NCI-H524 (cell line): ENCODE measurements around the gene RRN3.
"Not testable (repeated sequence)": the region's sequence is repeated elsewhere in the genome, so short reads cannot be mapped to it uniquely, and the experiment has no call there.

Experiments used
- DNase-seq, 2 experiments: peaks; one replicate each; lab custom pipeline; 2025; lab: John Stamatoyannopoulos, UW

The RRN3 gene

DNA sequence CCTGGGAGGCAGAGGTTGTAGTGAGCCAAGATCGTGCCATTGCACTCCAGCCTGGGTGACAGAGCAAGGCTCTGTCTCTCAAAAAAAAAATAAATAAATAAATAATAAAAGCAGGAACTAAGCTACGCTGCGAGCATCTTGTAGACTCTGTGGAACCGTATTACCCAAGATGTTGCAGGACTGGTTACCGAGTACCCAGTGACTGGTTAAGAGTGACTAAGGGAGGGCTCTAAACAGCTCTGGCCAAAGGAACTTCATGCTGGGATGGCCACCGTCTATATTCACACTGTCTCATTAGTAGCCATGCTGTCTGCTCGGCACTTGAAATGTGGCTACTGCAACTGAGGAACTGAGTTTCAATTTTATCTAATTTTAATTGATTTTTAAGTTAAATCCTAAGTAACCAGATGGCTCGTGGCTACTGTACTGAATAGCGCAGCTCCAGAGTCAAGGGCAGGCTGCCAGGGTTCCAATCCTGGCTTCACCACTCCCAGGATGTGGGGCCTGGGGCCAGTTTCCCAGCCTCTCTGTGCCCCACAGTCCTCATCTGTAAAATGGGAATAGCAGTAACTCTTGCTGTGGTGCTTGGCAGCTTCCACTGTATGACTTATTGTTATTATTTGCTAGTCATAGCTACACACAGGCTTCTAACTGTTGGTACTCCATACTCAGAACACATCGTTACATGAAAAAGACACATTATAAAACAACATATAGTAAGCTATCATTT is 41.2 kb downstream of the RRN3 start:
- no peak for DNase-seq

DNA sequence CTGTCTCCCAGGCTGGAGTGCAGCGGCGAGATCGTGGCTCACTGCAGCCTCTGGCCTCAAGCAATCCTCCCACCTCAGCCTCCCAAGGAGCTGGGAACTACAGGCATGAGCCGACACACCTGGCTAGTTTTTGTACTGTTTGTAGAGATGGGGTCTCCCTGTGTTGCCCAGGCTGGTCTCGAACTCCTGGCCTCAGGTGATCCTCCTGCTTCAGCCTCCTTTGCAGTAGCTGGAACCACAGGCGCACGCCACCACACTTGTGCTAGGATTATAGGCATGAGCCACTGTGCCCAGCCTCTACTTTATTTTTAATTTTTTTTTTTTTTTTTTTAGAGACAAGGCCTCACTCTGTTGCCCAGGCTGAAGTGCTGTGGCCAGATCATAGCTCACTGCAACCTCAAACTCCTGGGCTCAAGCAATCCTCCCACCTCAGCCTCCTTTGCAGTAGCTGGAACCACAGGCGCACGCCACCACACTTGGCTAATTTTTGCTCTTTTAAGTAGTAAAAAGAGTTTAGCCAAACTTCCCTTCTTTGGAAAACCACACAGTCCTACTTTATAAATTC is 42.6 kb downstream of the RRN3 start:
- no peak for DNase-seq

DNA sequence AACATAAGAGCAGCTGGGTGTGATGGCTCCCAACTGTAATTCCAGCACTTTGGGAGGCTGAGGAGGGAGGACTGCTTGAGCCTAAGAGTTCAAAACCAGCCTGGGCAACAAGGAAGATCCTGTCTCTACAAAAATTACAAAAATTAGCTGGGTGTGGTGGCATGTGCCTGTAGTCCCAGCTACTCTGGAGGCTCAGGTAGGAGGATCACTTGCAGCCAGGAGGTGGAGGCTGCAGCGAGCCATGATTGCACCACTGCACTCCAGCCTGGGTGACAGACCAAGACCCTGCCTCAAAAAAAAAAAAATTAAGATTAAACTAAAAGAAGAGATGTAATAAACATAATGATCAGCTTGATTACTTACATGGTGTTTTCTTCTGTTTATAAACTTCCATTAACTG is 43.6 kb downstream of the RRN3 start:
- not testable (repeated sequence) for DNase-seq

DNA sequence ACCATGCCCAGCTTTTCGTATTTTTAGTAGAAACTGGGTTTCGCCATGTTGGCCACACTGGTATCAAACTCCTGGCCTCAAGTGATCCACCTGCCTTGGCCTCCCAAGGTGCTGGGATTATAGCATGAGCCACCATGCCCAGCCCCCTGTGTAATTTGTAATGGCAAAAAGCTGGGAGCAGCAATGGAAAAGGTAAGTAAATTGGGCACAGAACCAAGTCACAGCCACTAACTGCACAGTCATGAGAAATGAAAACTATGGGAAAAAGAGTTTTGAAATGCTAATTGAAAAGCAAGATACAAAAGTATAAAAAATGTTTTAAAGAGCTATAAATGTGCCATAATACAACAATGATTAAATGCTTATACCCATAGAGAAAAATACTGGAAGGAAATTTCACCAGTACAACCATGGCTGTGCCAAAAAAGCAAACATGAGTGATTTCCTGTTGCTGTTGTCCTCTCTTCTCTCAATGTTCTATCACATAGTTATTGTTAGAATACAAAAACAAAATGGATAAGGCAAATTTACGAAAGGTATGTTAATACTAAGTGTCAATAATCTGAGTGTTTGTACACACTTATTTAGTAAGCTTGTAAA is 44.4 kb downstream of the RRN3 start:
- no peak for DNase-seq

DNA sequence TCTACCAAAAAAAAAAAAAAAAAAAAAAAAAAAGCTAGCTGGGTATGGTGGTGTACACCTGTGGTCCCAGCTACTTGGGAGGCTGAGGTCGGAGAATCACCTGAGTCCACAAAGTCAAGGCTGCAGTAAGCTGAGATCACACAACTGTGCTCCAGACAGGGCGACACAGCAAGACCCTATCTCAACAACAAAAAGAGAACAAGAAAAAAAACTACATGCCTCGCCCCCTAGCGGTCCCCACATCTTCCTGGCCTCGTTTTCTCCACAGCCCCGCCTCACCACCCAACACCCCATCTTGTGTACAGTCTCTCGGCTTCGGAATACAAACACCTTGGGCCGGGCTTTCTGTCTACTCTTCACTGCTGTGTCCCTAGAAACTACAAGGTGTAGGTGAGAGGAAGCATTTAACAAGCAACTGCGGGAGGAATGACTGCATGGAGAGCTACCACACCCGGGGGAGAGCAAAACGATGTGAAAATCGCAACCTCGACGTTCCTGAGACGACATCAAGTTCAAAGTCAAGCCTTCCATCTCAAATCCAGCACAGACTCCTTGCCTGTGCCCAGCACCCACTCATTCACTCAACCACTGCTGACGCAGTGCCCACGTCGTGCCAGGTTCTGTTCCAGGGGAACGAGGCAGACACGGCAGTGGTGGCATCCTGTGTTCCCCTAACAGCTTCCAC is 47.2 kb downstream of the RRN3 start:
- DNase-seq = no peak

DNA sequence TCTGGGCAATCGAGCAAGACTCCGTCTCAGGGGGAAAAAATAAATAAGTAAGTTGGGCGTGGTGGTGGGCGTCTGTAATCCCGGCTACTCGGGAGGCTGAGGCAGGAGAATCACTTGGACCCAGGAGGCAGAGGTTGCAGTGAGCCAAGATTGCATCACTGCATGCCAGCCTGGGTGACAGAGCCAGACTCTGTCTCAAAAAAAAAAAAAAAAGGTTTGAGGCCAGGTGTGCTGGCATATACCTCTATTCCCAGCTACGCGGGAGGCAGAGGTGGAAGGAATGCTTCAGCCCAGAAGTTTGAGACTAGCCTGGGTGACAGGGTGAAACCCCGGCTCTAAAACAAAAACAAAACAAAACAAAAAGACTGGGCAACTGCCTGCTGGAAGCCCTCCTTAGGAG is 48.8 kb downstream of the RRN3 start:
- DNase-seq = not testable (repeated sequence)

DNA sequence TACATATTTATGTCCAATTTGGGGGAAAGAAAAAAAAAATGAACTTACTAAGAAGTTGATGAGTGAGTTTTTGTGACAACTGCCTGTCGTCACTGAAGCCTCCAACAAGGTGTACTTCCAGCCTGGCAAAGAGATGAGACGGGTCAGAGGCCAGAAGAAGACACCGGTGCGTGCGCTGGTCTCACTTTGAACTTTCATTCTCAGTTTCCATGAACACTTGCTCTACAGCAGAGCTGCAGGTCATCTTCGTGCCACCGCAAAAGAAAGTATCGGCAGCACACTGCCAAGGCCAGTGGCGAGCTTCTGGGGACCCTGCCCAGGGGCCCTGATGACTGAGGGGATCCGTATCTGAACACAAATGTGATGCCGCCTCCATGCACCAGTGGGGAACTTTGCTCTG is 49.8 kb downstream of the RRN3 start:
- no peak for DNase-seq

DNA sequence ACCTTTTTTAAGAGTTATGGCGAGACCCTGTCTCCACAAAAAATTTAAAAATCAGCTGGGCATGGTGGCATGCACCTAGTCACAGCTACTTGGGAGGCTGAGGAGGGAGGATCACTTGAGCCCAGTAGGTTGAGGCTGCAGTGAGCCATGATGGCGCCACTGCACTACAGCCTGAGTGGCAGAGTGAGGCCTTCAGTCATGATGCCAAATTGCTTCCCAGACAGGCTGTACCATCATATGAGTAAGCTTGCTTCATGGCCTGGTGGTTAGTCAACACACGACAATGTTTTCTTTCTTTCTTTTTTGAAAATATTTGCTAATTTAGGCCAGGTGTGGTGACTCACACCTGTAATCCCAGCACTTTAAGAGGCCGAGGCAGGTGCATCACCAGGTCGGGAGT is 50.7 kb downstream of the RRN3 start:
- no peak for DNase-seq

DNA sequence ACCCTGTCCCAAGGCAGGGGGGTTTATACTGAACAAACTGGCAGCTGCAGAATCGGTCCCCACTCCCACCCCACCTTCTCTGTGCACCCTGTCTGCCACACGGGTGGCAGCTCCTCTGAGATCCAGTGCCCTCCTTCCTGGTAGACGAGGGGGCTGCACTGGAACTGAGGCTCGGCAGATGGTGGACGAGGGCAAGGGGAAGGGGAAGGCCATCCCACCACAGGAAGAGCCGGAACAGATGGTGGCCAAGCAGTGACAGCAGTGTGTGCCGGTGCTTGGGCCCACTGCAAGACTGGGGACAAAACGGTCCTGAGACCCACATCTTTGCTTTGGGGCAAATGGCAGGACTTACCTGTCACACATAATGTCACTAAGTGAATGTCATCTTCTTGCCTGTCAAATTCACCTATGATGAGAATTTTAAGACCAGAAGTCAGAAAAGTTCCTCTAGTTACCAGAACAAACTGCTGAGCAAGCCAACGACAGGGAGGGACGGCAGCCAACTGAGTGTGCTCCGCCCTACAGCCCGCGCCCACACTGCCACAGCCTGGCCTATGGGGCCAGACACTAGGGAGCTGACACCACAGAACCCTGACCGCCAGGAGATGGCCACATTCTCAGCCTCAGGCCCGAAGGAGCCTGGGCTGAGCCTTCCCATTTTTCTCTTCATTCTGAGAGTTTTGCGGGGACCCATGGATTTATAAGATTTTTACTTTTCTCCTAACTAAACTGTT is 52.6 kb downstream of the RRN3 start:
- DNase-seq = peak; percentile 65 to 81

DNA sequence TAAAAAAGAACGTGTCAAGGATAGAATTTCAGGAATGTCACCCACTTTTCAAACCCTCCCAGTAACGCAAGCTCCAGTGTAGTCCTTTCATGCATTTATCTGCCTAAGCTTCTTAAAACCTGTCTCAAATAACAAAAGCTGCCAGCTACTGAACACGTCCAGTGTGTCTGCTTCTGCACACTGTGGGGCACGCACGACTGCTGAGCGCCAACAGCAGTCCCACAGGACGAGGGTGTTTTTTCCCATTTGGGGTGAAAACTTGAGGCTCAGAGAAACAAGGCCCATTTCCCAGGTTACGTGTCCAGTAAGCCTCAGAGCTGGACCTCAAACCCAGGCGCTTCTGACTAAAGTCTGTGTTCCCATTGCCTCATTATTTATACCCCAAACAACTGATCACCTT is 55.4 kb downstream of the RRN3 start:
- DNase-seq = no peak

DNA sequence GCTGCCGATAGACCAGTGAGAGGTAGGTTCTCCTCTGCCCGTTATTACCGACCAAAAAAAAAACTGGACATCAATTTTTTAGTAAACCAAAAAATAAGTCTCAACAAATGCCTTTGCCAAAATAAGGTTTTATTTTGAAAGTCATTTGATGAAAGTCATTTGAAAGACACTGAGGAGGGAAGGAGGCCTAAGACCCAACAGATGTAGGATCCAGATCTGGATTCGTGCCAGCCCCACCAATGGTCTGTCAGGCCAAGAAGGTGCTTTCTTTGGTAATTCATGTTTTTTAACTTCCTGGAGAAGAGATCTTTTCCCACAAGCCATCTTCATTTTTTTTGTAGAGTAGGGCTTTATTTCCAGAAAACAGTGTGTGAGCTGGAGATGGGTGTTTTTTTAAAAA is 56.3 kb downstream of the RRN3 start:
- peak in 1 of 2 experiments; percentile 11 for DNase-seq

DNA sequence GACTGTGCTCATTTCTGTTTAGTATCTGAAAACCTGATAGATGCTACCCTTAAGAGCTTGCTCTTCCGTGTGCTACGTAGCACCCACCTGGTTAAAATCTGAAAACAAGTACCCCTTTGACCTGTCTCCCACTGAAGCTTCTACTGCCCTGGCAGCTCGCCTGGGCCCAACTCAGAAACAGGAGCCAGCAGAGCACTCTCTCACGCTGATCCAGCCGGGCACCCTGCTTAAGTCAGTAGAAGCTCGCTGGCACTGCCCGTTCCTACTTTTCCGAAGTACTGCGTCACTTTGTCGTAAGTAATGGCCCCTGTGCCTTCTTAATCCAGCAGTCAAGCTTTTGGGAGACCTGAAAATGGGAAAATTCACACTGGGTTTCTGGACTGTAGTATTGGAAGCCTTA is 57.1 kb downstream of the RRN3 start:
- DNase-seq = no peak

DNA sequence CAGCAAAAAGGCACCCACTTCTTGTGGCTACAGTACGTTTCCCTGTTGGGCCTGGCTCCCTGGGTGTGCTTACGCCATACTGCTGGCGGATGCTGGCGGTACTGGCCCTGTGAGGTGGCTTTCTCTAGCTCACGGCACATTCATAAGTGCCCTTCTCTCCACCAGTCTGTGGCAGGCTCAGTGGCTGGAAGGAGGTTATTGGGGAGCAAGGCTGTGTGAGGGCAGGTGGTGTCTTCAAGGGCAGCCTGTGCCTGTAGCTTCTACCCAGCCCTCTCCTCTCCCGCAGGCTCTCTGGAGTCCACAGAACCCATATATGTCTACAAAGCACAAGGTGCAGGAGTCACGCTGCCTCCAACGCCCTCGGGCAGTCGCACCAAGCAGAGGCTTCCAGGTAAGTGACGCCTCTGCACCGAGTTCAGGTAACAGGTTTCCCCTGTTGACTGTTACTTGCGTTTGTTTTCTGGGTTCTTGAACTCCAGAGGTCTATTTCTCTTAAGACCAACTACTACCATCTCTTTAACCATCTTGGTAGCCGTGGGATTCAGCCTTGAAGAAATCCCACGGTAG is 58.8 kb downstream of the RRN3 start:
- DNase-seq = no peak

DNA sequence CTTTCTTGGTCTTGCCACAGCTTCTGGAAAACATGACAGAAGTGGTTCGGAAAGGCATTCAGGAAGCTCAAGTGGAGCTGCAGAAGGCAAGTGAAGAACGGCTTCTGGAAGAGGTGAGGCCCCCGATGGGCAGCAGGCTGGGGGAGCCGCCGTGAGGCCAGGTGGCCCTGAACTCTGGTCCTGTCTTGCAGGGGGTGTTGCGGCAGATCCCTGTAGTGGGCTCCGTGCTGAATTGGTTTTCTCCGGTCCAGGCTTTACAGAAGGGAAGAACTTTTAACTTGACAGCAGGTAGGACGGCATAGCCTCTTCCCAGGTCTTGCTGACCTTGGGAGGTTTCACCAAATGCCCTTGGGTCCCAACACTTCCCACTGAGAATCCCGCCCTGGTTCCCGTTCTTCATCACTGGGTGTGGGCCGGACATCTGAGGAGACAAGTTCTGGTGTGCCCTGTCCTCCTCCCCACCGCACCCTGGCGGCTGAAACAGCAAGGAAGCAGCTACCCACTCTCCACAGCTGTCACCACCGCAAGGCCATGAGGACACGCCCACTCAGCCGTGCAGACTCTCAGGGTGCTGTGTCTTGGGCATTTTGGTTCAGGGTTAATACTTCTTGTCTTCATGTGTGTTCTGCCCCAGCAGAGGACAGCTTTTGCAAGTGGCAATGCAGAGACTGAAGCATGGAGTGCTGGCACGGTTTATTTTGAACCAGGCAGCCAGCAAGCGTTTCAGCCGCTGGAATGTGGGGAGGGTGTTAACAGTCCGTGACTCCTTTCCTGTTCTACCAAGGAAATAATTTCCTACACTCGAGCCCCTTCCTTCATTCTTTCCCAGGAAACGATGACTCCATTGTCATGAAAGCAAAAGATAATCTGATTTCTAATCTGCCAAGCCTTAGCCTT is 59.6 kb downstream of the RRN3 start:
- DNase-seq = no peak

DNA sequence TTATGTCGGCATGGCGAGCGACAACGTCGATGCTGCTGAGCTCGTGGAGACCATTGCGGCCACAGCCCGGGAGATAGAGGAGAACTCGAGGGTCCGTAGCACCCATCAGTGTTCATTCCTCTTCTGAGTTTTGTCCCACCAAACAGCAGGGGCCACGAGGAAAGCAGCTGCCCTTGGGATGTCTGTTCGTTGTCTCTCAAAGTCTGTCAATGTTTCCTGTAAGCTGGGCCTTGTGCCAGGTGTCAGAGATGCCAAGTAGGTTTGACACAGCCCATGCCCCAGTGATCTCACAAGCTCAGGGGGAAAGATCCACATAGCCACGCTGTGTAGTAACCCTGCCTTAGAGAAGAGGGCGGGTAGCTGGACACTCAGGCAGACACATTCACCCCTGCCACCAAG is 60.8 kb downstream of the RRN3 start:
- DNase-seq = no peak

DNA sequence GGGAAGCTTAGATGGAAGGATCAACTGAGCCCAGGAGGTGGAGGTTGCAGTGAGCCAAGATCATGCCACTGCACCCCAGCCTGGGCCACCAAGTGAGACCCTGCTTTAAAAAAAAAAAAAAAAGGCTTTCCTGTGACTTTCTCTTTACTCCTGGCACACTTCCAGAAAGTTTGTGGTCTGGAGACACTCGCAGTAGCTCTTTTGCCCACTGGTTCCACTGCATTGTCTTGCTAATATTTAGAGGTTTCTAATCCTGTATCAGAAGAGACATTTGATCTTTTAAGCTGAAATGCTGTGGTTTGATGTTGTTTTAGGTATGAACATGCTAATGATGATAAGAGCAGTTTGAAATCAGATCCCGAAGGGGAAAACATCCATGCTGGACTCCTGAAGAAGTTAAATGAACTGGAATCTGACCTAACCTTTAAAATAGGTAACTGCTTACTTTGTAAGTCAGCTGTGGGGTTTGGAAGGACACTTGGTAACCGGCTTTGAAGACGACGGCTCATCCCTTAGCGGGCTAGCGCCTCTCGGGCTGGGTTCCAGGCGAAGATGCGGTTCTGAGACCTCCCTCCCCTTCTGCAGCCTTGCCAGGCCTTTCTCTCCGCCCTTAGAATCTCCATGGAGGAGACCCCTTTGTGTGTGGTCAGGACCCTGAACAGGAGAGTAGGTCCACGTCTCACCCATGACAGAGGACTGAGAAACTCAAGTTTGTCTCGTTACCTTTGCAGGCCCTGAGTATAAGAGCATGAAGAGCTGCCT is 61.3 kb downstream of the RRN3 start:
- DNase-seq = no peak

DNA sequence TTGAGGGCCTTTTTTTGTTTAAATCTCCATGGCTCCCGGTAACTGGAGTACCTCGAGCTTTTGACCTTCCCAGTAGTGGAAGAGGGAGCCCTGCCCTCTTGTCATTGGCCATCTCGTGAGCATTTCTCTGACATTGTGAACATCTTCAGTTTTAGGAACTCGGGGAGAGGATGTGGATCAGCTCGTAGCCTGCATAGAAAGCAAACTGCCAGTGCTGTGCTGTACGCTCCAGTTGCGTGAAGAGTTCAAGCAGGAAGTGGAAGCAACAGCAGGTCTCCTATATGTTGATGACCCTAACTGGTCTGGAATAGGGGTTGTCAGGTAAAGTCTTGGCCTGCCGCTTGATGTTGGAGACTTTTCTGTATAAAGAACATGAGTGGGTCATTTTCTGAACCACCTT is 62.5 kb downstream of the RRN3 start:
- no peak for DNase-seq

DNA sequence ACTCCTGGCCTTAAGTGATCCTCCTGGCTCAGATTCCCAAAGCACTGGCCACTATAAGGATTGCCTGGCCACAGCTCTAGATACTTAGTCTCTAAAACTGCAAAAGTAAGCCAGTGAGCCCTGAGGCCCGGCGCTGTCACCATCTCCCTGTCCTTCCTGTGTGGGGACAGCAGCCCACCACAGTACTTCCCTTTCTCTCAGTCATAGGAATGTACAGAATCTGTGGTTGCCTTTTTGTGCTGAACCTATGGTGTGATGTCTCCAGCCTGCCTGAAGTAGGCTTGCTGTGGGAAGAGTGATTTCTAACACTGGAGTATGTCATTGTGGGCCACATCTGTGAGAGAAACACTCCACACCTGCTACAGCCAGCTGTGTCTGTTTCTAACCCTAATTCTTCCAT is 62.9 kb downstream of the RRN3 start:
- DNase-seq = no peak

DNA sequence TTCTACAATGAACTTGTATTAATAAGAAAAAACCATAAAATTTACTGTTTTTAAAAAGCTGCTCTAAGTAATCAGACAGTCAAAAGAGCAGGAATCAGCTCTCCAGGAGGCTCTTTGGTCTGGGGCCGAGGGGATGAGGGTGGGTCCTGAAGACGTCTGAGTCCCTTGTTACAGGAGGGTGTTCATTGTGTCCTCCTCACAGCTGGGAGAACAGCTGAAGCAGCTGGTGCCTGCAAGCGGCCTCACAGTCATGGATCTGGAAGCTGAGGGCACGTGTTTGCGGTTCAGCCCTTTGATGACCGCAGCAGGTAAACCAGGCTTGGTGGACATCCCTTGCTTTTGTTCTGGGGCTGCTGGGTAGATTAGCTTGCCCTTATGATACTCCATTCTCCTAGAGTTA is 64.3 kb downstream of the RRN3 start:
- DNase-seq = peak in 1 of 2 experiments; percentile 14
